ENCODE results near the gene ARPC1B. TPM values are rescaled to one million over a fixed set of nuclear protein-coding genes. Genes with fewer than 3 reads are reported as not detected.
A peak's percentile ranks its signal among the peaks of the same experiment; 100 is the strongest.

ARPC1B gene
- total RNA-seq, 1 donor from 2014 or later: 300 TPM

- ChIA-PET CTCF (interaction anchor here (0.6 kb wide), 1 partner anchor 16 kb away, joined by 5 read pairs; no protein-coding TSS in a partner anchor), POLR2A (interaction anchor here (0.7 to 2.4 kb wide), 4 partner anchors 10 to 137 kb away, joined by 3 to 14 read pairs (median 8); partner anchors contain the start of genes BUD31 and PDAP1)
- Mint-ChIP-seq H3K27me3 (no peaks in the 10 kb centered on the region), H3K9me3 (no peaks in the 10 kb centered on the region), H3K4me3 (no peak overlapping the region), H3K4me1 (peaks cover 7% of the 10 kb centered on the region), H3K36me3 (ENCODE audit: low read depth) (peaks cover 19% of the 10 kb centered on the region), H3K27ac (no peak overlapping the region)
- DNase-seq (no peak), ATAC-seq (ENCODE audit: low read depth) (no peak)
- intact Hi-C loops (cut with micrococcal nuclease): loop anchor here (5.0 to 10.0 kb wide), 3 partner anchors 43 to 247 kb away; partner anchors contain the start of genes ARPC1A, FAM200A, ZNF655 and ZSCAN25
- no peak for TF ChIP-seq CTCF (IDR thresholded peaks at IDR 0.05)
Measured at GRCh38 chr7:99369767-99370391, 4.7 kb upstream of the ARPC1B start.

GRCh38 chr7:99371376-99371920 is 3.1 kb upstream of the ARPC1B start:
- Mint-ChIP-seq H3K27ac (no peak overlapping the region), H3K4me3 (no peak overlapping the region), H3K36me3 (ENCODE audit: low read depth) (peaks cover 8% of the 10 kb centered on the region), H3K4me1 (peaks cover 13% of the 10 kb centered on the region), H3K9me3 (no peaks in the 10 kb centered on the region), H3K27me3 (no peaks in the 10 kb centered on the region)
- TF ChIP-seq CTCF (IDR thresholded peaks at IDR 0.05): no peak
- CTCF ChIA-PET: no interaction called here
- DNase-seq (no peak), ATAC-seq (ENCODE audit: low read depth) (no peak)
- POLR2A ChIA-PET: interaction anchor here (0.7 to 1.6 kb wide), 3 partner anchors 9 to 1169 kb away, joined by 3 to 4 read pairs (median 3); no protein-coding TSS in a partner anchor
- intact Hi-C loops (cut with micrococcal nuclease): loop anchor here (5.0 to 10.0 kb wide), 2 partner anchors 44 to 183 kb away; partner anchors contain the start of genes ARPC1A, FAM200A and ZNF655

- H3K9me3 Mint-ChIP-seq: no peaks in the 10 kb centered on the region
- CTCF ChIA-PET: interaction anchor here (0.7 to 2.3 kb wide), 2 partner anchors 15 to 36 kb away, joined by 3 to 6 read pairs; partner anchors contain the start of genes BUD31 and PDAP1
- TF ChIP-seq CTCF (IDR thresholded peaks at IDR 0.05): no peak
- ATAC-seq (ENCODE audit: low read depth): no peak
- H3K4me1 Mint-ChIP-seq: peaks cover 20% of the 10 kb centered on the region
- H3K27me3 Mint-ChIP-seq: no peaks in the 10 kb centered on the region
- no peak overlapping the region for H3K27ac Mint-ChIP-seq
- intact Hi-C loops (cut with micrococcal nuclease): loop anchor here (5.0 to 10.0 kb wide), 2 partner anchors 45 to 182 kb away; partner anchors contain the start of genes ARPC1A, FAM200A and ZNF655
- H3K36me3 Mint-ChIP-seq (ENCODE audit: low read depth): peaks cover 7% of the 10 kb centered on the region
- no peak for DNase-seq
- POLR2A ChIA-PET: interaction anchor here (0.6 to 1.6 kb wide), 6 partner anchors 8 to 1170 kb away, joined by 3 to 8 read pairs (median 3); partner anchors contain the start of gene BUD31
- peak overlapping the region; percentile 80 for H3K4me3 Mint-ChIP-seq
Measured at GRCh38 chr7:99372275-99373090, 2.0 kb upstream of the ARPC1B start.

GRCh38 chr7:99373091-99374066 is 1.2 kb upstream of the ARPC1B start:
- H3K4me1 Mint-ChIP-seq: peaks cover 26% of the 10 kb centered on the region
- no peaks in the 10 kb centered on the region for H3K9me3 Mint-ChIP-seq
- H3K4me3 Mint-ChIP-seq: peak overlapping the region; percentile 80
- intact Hi-C loops (cut with micrococcal nuclease): loop anchor here (1.0 to 10.0 kb wide), 8 partner anchors 10 to 181 kb away; partner anchors contain the start of genes ARPC1A, ATP5MF, BUD31 and CPSF4
- CTCF ChIA-PET: interaction anchor here (0.7 to 2.3 kb wide), 3 partner anchors 14 to 36 kb away, joined by 3 to 6 read pairs (median 3); partner anchors contain the start of gene BUD31
- H3K36me3 Mint-ChIP-seq (ENCODE audit: low read depth): peaks cover 13% of the 10 kb centered on the region
- DNase-seq (no peak), ATAC-seq (ENCODE audit: low read depth) (no peak)
- H3K27ac Mint-ChIP-seq: peak overlapping the region; percentile 69
- H3K27me3 Mint-ChIP-seq: no peaks in the 10 kb centered on the region
- TF ChIP-seq CTCF (IDR thresholded peaks at IDR 0.05): no peak
- POLR2A ChIA-PET: interaction anchor here (0.6 to 10.5 kb wide), 10 partner anchors 7 to 132 kb away, joined by 3 to 189 read pairs (median 5); partner anchors contain the start of genes BUD31, PDAP1 and ZKSCAN5
